Measurements from ENCODE around the gene VPS26C. TPM values are rescaled to one million over a fixed set of nuclear protein-coding genes. Genes with fewer than 3 reads are reported as not detected.

VPS26C gene
- total and polyA plus RNA-seq, 10 of the 15 experiments (the other 5 are each of a cell fraction or from before 2014, with no cell fraction given) = 32.5 to 65.1 (median 48.0) TPM

DNA sequence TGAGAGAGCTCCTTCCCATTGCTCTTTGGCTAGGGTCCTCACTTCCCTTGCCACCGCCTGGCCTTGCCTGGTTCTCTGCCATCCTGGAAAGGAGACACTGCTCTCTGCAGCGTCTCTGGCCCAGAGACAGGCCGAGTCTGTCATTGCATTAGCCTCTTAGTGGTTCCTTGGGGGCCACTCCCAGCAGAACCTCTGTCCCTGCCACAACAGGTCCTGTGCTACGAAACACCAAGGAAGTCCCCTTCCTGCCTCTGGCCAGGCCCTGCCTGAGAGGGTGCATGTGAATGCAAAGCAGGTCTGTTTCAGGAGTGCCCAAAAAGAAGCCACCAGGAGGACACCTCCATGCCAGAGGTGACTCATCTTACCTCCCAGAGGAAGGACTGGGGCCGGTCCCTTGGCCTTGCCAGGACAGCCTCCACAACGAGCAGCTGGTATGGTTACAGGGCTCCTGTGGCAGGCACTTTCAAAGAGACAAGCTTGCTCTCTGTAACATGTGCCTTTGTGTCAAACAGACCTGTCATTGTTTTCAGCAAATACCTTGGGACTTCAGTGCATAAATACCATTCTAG, 59.6 kb downstream of the VPS26C start (continued):
- TF ChIP-seq, protein P1, sequence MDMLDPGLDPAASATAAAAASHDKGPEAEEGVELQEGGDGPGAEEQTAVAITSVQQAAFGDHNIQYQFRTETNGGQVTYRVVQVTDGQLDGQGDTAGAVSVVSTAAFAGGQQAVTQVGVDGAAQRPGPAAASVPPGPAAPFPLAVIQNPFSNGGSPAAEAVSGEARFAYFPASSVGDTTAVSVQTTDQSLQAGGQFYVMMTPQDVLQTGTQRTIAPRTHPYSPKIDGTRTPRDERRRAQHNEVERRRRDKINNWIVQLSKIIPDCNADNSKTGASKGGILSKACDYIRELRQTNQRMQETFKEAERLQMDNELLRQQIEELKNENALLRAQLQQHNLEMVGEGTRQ (IDR thresholded peaks at IDR 0.05; ENCODE audit: borderline replicate concordance, low read depth, low read length) = no peak
- TF ChIP-seq CREB1 (IDR thresholded peaks at IDR 0.05; ENCODE audit: low read depth) (0 out of 2 replicates have a peak, but pooled peaks have one; percentile 33), POLR2AphosphoS5 (IDR thresholded peaks at IDR 0.05; ENCODE audit: low read length) (peak; percentile 52), IKZF2 (IDR thresholded peaks at IDR 0.05) (peak; percentile 75 to 89), ZSCAN29 (IDR thresholded peaks at IDR 0.05) (no peak), SPI1 (IDR thresholded peaks at IDR 0.05; ENCODE audit: borderline replicate concordance, insufficient read depth, low read depth, low read length) (0 out of 2 replicates have a peak, but pooled peaks have one; percentile 24), STAT1 (conservative IDR thresholded peaks at IDR 0.05) (no peak), BMI1 (IDR thresholded peaks at IDR 0.05; ENCODE audit: borderline replicate concordance) (no peak), EED (IDR thresholded peaks at IDR 0.05; ENCODE audit: low read depth) (peak; percentile 70), ETV6 (conservative IDR thresholded peaks at IDR 0.05 in 1 of 2, IDR thresholded peaks at IDR 0.05 in 1 of 2; ENCODE audit: borderline replicate concordance in 1 of 2, low read depth in 1 of 2) (peak in 1 of 2 experiments; percentile 49; a peak in 1 of 4 replicates), BACH1 (IDR thresholded peaks at IDR 0.05; ENCODE audit: borderline replicate concordance) (0 out of 2 replicates have a peak, but pooled peaks have one; percentile 19), MTA2 (IDR thresholded peaks at IDR 0.05; ENCODE audit: low read depth) (peak; percentile 61), SP1 (IDR thresholded peaks at IDR 0.05; ENCODE audit: low read depth, low read length) (peak; percentile 16)
- TF ChIP-seq, protein P2, sequence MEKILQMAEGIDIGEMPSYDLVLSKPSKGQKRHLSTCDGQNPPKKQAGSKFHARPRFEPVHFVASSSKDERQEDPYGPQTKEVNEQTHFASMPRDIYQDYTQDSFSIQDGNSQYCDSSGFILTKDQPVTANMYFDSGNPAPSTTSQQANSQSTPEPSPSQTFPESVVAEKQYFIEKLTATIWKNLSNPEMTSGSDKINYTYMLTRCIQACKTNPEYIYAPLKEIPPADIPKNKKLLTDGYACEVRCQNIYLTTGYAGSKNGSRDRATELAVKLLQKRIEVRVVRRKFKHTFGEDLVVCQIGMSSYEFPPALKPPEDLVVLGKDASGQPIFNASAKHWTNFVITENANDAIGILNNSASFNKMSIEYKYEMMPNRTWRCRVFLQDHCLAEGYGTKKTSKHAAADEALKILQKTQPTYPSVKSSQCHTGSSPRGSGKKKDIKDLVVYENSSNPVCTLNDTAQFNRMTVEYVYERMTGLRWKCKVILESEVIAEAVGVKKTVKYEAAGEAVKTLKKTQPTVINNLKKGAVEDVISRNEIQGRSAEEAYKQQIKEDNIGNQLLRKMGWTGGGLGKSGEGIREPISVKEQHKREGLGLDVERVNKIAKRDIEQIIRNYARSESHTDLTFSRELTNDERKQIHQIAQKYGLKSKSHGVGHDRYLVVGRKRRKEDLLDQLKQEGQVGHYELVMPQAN (conservative IDR thresholded peaks at IDR 0.05) = 0 out of 2 replicates have a peak, but pooled peaks have one; percentile 22
- TF ChIP-seq, protein P3, sequence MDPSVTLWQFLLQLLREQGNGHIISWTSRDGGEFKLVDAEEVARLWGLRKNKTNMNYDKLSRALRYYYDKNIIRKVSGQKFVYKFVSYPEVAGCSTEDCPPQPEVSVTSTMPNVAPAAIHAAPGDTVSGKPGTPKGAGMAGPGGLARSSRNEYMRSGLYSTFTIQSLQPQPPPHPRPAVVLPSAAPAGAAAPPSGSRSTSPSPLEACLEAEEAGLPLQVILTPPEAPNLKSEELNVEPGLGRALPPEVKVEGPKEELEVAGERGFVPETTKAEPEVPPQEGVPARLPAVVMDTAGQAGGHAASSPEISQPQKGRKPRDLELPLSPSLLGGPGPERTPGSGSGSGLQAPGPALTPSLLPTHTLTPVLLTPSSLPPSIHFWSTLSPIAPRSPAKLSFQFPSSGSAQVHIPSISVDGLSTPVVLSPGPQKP (IDR thresholded peaks at IDR 0.05; ENCODE audit: low read depth, low read length) = no peak
- TF ChIP-seq, protein P4, sequence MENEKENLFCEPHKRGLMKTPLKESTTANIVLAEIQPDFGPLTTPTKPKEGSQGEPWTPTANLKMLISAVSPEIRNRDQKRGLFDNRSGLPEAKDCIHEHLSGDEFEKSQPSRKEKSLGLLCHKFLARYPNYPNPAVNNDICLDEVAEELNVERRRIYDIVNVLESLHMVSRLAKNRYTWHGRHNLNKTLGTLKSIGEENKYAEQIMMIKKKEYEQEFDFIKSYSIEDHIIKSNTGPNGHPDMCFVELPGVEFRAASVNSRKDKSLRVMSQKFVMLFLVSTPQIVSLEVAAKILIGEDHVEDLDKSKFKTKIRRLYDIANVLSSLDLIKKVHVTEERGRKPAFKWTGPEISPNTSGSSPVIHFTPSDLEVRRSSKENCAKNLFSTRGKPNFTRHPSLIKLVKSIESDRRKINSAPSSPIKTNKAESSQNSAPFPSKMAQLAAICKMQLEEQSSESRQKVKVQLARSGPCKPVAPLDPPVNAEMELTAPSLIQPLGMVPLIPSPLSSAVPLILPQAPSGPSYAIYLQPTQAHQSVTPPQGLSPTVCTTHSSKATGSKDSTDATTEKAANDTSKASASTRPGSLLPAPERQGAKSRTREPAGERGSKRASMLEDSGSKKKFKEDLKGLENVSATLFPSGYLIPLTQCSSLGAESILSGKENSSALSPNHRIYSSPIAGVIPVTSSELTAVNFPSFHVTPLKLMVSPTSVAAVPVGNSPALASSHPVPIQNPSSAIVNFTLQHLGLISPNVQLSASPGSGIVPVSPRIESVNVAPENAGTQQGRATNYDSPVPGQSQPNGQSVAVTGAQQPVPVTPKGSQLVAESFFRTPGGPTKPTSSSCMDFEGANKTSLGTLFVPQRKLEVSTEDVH (IDR thresholded peaks at IDR 0.05; ENCODE audit: low read depth, partially characterized antibody) = no peak
- TF ChIP-seq, protein P5, sequence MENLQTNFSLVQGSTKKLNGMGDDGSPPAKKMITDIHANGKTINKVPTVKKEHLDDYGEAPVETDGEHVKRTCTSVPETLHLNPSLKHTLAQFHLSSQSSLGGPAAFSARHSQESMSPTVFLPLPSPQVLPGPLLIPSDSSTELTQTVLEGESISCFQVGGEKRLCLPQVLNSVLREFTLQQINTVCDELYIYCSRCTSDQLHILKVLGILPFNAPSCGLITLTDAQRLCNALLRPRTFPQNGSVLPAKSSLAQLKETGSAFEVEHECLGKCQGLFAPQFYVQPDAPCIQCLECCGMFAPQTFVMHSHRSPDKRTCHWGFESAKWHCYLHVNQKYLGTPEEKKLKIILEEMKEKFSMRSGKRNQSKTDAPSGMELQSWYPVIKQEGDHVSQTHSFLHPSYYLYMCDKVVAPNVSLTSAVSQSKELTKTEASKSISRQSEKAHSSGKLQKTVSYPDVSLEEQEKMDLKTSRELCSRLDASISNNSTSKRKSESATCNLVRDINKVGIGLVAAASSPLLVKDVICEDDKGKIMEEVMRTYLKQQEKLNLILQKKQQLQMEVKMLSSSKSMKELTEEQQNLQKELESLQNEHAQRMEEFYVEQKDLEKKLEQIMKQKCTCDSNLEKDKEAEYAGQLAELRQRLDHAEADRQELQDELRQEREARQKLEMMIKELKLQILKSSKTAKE (IDR thresholded peaks at IDR 0.05; ENCODE audit: low read depth, poor library complexity, severe bottlenecking) = peak; percentile 41
